HCT116 (cell line): ENCODE results near the gene SLC38A2.

ENCODE experiments used
- CTCF ChIP-seq, 3 experiments: fragments of 200-600 bp in 1 of 3; sonication (generic) in 1 of 3; IDR thresholded peaks in 2 of 3; conservative IDR thresholded peaks in 1 of 3; 2 replicates each; pipeline ENCODE4 v1.5.1; 2012 to 2017; ENCODE audit warnings: low read depth in 2 of 3, low read length in 2 of 3, antibody characterized with exemption in 1 of 3, borderline replicate concordance in 1 of 3, control low read depth in 1 of 3, mild to moderate bottlenecking in 1 of 3, mixed read lengths in 1 of 3, mixed run types in 1 of 3, moderate library complexity in 1 of 3; ENCODE audit not compliant: insufficient read depth in 1 of 3
- EGR1 ChIP-seq: IDR thresholded peaks from 2 replicates; pipeline ENCODE4 v1.6.1; 2012; ENCODE audit warnings: low read depth
- EZH2 ChIP-seq: fragments of 200-600 bp; sonication (generic); IDR thresholded peaks from 2 replicates; pipeline ENCODE4 v1.6.1; 2017; ENCODE audit warnings: antibody characterized with exemption, mixed run types
- REST ChIP-seq: IDR thresholded peaks from 2 replicates; pipeline ENCODE4 v1.6.1; 2012; ENCODE audit warnings: low read depth
- SRF ChIP-seq: IDR thresholded peaks from 2 replicates; pipeline ENCODE4 v1.6.1; 2012; ENCODE audit warnings: low read depth
- YY1 ChIP-seq: IDR thresholded peaks from 2 replicates; pipeline ENCODE4 v1.6.1; 2011; ENCODE audit warnings: low read length, low read depth, moderate library complexity, mild to moderate bottlenecking; ENCODE audit not compliant: insufficient replicate concordance; ENCODE audit errors: extremely low read depth

- TF ChIP-seq YY1 (no peak), CTCF (IDR thresholded peaks at IDR 0.05 in 2 of 3, conservative IDR thresholded peaks at IDR 0.05 in 1 of 3; ENCODE audit: borderline replicate concordance in 1 of 3, insufficient read depth in 1 of 3, low read depth in 2 of 3, low read length in 2 of 3) (no peak), EGR1 (no peak), REST (no peak), SRF (no peak), EZH2 (no peak)
Measured at GRCh38 chr12:46409974-46410373, 37.4 kb upstream of the SLC38A2 start.
